GM21381 (cell line): ENCODE results near the gene LRMDA.

Experiments used
- ATAC-seq: cut with Tn5 transposase; IDR thresholded peaks from one replicate; pipeline ENCODE4 v1.9.1; 2021; ENCODE audit warnings: mild to moderate bottlenecking, moderate library complexity; ENCODE audit not compliant: unreplicated experiment

LRMDA gene

DNA sequence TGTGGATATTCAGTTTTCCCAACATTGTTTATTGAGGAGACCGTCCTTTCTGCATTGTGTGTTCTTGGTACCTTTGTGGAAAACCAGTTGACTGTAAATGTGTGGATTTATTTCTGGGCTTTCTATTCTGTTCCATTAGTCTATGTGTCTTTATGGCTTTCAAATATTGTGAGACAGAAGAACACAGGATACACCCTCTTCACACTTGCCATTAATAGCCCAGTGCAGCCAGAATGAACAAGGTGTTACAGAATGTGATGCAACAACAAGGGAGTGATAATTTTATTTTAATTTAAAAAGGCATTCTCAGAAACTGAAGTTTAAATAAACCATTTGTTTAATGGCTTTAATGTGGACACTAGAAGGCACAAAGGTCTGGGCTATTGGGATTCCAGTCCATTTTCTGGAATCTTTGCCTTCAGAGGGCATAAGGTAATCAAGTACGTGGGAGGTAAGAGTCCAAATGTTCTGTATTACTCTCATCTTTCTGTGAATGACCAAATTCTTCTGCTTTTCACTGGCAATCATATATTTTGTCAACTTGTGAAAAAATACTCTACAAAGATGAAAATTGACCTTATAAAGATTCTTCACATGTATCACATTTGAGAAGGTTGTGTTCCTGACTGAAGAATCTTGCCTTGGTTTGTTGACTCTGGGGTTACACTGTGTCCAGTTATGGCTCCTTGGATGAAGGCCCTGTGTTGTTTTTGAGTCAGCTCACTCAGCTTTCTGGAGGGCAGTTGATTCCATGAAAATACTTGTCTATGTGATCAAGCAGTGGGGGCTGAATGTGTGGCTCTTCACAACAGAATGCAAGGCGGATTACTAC, 962.7 kb downstream of the LRMDA start:
- no peak for ATAC-seq

DNA sequence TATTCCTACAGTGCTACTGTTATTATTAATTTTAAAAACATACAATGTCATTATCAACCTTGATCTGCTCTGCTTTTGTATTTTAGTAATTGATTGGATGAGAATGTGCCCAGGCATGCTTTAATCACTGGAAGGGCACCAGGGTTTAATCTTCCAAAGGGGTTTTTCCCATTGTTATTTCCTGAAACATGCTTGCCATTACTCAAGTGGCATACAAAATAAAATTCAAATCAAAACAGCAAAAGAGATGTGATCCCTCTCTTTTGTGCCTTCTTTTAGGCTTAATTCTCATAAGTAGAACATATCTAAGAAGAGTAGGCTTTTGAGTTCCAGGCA, 963.3 kb downstream of the LRMDA start:
- no peak for ATAC-seq

DNA sequence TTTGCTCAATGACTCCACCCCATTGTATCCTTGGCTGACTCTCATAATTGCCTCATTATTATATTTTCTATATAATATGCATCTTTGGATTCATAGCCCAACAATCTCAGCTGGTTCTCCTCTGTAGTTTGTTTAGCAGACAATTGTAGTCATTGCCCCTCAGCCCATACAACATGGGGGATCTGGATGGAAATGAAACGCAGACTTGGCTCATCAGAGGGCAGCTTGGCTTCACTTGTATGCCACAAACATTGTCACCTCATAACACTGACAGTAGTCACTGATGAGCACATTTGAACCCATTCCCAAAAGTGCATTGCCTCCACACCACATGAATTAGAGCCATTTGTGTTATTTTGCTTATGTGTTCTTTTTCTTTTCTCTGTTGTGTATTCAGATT, 963.8 kb downstream of the LRMDA start:
- no peak for ATAC-seq

DNA sequence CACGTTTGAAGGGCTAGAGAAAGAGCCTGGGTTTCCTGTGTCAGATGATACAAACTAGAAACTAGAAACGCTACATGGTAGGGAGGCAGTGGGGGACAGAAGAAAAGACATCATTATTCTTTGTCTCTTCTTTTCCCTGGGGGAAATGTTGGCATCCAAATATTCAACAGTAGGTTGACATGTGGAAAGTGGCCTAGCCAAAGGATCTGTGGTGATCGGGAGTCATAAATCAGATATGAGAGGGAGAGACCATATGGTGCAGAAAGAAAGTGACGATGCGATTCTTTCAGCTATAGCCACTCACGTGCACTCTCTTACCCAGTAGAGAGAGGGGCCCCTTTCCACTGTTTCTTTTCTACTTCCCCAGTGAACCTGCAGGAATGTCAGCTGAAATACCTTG, 964.7 kb downstream of the LRMDA start:
- no peak for ATAC-seq

DNA sequence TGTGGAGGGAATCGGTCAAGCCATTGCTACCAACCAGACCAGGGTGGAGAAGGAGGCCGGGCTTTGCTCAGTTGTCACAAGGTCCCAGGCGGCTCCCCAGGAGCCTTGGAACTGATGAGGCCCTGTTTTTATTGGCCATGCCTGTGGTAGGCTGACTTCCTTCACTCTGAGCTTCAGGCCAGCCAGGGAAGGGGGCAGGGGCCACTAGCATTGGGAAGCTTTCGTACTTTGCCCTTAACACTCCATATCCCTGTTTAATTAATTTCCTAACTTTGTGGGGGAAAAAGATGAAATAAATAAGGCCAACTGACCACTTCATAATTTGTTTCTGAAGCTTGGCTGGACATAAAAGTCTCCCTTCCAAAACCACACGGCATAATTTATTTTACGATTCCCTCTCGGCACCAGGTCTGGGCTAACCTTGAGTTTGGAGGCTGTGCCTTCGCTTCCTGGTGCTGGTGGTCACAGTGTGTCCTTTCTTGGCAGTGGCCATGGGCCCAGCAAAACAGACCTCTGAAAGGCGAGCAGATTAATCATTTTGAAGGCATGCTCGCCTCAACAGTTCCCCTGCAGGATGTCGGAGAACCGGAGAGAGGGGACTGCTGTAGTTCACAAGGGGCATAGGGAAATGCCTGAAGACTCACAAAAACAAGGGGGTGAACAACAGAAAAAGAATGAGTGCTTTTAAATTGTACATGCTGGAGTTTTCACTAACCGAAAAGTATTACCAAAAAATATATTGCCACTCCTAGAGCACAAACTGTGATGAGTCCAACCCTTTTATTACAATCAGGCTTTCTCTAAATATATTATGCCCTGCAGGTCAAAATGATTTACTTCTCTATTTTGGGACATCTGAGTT, 966.0 kb downstream of the LRMDA start:
- ATAC-seq: no peak

DNA sequence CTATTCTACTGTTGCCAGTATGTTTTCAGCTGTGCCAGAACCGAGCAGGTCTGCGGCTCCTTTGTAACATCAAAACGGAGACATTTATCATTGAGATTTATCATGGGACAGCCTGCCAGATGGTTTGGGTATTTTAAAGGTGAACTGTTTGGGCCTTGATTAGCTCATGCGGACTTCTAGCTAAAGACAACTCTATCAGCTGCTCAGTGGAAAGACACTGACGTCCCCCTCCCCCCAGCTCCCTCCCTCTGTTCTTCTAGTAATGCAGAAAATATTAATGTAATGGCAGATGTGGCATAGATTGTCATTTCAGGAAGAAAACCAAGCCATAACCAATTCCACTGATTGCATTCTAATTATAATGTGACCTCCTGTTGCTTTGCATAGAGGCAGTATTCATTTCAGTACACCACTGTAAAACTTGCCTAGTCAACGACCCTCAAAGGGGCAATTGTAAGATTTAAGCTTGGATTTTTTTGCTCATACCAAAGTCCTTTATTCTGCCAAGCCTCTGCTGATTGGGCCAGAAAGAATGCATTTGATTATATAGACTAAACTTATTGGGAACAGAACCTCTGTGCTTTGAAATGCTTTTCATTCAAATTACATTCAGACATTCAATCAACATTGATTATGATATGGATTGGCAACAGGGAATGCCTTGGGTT, 966.8 kb downstream of the LRMDA start:
- no peak for ATAC-seq

DNA sequence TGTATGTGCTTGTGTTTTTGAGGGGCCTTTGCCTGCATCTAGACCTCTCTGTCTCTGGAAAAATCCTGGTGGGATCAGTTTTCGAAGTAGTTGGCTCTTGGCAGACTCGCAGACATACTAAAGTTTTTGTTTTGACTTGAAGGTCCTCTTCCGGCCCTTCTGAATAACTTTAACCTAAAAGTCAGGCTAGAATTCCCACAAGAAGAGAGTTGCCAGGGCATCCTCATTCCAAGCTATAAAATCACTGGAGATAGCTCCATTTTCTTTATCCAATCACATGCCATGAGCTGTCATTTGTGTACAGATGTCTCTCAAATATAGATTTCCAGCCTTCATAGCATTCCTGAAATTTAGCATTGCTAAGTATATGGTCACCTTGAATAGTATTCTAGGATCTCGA, 967.8 kb downstream of the LRMDA start:
- ATAC-seq: no peak

DNA sequence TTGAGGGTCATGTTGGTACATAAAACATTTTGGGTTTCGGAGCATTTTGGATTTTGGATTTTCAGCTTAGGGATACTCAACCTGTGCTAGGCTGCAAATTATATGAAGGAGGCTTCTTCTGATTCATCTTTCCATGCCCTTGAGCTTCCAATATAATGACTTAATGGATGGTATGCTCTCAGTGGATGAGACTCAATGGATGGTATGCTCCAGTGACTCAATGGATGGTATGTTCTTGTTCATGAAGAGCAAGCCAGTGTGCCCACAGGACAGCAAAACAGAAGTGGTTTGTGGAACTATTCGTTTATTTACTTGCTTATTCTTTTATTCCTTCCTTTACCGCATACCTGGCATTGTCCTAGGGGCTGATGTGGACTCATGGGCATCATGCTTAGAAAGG, 969.6 kb downstream of the LRMDA start:
- no peak for ATAC-seq

DNA sequence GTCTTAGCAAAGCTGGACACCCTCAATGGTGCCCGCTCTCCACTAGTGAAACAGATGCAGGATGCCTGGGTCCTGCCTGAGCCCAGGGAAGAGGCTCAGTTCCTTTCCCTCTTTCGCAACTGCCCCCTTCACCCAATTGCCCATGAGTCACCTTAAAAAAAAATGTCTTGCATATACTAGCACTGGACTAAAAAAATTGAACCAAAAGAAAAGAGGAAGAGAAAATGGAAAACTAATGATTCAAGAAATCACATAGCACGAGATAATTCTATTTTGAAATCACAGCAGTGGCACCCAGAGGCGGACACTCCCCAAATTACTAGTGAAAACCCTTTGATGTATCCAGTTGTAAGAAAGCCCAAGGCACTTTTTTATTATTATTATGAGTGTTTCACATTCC, 972.5 kb downstream of the LRMDA start:
- no peak for ATAC-seq

DNA sequence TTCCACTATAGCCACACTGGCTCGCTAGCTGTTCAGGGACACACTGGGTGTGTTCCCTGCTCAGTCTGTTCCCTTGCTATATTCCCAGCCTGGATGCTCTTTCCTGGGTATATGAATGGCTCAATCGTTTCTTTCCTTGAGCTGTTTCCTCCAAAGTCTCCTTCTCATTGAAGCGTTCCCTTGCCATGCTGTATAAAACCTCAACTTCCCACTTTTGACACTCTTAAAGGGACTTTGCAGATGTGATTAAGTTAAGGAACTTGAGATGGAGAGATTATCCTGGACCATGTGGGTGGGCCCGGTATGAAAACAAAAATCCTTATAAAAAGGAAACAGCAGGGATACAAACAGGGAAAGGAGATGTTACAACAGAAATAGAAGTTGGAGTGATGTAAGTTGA, 973.1 kb downstream of the LRMDA start:
- ATAC-seq: no peak

DNA sequence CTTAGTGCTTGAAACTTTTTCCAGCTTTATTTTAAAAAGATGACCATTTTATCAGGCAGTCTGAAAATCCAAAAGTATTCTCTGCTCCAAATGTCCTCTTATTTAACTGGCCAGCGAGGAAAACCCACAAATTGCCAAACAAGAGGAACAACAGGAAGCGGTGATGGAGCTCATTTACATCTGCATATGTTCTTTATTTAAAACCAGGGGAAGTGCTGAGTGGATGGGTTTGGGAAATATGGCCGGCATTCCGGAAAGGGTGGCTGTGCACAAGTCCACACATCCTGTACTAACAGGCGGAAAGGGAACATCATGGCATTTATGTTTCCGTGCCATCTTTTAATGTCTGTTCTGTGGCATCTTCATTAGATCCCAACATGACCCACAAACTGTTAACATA, 974.5 kb downstream of the LRMDA start:
- ATAC-seq: no peak

DNA sequence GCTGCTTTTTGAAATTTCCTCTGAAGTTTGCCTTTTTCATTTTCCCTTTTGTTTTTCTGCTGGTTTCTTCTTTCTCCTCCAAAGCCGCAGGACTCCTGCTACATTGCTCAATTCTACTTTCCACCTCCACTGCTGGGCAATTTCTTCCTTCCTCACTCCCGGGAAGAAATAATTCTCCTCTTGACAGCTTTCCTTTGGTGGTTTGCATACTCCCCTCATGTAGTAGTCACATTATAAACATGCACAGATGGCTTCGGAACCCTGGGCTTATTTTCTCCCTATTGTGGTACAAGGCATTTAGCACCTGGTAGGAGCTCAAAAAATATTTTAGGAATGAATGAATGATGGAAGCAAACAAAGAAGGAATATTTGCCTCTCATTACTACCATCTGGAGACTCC, 977.2 kb downstream of the LRMDA start:
- ATAC-seq: no peak

DNA sequence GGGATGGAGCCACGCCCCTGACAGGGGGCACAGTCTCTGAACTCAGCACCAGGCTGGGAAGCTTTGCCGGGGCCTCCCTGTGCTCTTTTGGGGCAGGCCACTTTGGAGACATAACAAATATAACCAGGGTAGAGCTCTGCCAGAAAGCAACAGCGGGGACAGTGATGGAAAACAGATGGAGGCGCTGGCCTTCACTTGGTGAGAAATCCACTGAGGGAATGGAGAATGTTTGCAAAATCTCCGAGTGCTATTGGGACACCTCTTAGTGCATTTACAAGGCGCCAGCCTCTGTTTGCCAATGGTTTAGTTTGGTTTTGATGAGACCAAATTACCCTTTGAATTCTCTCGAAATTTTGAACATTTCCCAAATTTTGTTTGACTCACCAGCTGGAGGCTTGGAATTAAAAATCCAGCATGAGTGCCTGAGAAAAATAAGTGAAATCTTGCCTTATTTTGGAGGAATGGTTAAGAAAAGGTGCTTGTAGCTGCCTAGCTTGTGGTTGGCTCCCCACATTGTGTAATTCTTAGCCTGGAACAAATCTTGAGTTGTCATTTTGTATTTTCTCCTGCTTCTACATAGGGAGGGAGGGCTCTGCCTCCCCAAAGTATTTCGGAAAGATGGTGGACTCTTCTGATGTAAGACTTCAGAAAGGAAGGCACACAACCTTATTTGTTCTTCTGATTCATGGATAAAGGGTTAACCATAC, 980.5 kb downstream of the LRMDA start:
- no peak for ATAC-seq

DNA sequence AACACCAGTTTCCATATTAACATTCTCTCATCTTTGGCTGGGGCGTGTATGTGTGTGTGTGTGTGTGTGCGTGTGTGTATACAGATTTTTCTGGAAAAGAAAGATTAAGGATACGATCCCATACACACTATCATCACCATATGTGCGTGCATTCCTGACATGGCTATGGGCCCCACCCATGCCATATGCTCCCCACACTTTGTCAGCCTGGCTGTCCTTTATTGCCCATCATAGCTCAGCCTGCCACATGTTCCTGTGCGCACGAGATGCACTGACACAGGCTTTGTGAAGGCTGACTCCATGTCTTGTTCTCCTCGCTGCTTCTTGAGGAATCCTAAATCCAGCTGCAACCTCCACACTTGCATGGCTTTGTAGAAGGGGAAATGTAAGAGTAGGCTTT, 984.1 kb downstream of the LRMDA start:
- no peak for ATAC-seq

DNA sequence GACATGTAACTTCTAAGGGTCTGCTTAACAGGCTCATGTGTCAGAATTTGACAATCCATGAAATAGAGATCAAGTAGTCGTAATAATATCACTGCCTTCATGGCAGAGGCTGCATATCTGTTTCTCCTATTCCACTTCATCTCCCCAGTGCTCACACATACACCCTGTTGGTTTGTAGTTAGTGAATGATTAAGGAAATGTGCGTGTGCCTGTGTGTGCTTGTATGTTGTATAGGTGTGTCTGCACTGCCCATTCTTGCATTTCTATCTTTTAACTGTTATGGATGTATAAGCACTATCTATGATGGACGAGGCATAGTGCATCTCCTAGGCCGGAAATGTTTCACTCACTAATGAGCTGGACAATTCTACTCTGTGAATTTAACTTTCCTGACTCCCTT, 985.2 kb downstream of the LRMDA start:
- ATAC-seq: no peak

DNA sequence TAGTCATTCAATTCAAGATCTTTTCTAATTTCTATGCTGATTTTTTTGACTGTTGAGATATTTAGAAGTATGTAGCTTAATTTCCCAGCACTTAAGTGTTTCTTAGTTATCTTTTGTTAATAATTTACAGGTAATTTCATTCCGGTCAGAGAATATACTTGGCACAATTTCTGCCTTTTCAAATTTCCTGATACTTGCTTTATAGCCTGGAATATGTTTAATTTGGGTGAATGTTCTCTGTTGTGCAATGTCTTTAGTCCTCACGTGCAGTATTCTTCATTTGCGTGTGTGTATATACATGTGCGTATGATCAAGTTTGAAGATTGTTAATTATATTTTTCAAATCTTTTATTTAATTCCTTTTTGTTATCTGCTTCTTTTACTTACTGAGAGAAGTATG, 989.3 kb downstream of the LRMDA start:
- ATAC-seq: no peak

DNA sequence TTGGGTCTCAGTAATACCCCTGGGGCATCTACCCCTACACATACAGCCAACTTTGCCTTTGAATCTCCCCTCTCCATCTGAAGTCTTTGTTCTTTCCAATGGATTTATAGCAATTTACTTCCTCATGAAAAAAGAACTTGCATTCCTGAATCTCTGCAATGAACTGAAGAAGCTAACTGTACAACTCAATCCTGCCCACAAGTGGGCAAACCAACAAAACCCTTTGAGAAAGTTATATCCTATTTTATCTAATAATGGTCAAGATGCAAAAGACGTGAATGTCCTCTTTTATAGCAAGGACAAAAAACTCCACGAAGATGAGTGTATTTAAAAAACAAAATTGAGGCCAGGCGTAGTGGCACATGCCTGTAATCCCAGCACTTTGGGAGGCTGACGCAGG, 991.3 kb downstream of the LRMDA start:
- ATAC-seq: no peak

DNA sequence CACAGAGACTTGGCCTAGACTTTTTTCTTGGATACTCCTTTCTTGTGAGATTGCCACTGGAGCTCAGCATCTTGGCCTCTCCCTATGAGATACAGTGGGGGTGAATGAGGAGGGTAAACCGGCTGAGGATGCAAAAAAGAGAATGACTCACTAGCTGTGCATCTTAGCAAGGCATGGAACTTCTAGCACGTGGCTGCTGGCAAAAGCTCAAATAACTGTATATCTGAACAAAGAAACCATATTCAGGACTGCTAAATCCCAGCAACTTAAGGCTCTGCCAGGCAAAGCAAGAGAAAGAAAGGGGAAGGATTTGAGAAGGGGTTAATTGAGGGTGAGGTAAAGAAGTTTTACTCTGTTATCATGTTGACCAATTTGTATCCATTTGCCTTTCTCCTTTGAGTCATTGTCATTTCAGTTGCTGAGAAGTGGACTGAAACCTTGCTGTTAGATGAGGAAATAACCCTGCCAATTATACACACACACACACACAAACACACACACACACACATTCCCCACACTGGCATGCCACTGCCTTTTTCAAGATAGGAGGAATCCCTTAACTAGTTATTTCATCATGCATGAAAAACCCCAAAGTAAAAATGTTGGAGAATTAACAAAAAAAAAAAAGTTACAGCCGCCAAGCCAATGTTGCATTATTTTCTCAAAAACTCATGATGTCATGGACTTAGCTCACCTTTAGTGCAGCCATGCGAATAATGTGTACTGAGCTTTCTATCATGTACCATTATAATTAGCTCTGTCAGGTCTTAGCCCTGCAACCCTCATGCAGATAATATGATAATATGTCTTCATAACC, 997.3 kb downstream of the LRMDA start:
- no peak for ATAC-seq

DNA sequence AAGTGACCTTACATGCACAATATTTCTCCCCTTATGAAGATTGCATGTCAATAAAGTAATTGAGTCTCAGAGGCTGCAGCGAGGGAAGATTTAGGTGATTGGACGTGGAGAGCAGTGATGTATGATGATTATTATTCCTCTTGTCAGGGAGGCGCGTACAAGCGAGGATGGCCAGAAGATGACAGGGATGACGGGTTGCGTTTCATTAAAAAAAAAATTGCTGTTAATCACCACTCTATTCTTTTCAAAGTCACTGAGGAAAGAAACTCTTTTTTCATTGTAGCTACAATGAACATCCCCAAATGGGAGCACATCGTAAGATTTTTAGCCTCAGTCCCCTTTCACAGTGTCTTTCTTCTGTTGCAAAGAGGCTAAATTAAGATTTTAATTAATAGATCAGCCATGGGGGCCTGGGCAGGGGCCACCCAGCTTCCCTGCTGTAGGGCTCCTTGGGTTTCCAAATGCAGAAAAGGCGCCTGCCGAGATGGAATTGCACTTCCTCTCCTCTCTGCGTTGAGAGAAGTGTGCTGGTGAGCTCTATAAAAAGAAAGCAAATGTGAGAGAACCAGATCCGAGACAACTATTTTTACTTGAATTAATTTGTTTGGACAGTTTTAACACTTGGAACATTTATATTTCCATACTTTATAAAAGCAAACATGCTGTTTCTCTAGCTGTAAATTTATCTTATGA, 998.1 kb downstream of the LRMDA start:
- ATAC-seq: no peak
